ENCODE results near the gene UST.

DNA sequence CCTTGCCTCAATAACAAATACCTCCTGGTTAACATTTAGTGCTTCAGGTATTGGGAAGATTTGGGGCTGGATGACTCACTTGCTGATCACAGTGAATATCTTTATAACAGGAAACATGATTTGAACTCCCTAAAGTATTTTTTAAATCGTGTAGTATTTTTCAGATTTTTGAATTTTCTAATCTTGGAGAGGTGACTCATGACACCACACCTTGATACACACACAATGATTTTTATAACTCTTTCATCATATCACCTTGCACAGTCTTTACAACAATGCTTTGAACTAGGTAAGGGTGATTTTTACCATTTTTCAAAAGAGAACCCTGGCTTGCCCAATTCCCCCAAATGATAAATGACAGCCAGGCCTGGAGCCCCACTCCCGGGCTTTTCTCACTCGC, 273.5 kb downstream of the UST start:
- TF ChIP-seq POLR2A (IDR thresholded peaks at IDR 0.05): no peak
- TF ChIP-seq, protein P1, sequence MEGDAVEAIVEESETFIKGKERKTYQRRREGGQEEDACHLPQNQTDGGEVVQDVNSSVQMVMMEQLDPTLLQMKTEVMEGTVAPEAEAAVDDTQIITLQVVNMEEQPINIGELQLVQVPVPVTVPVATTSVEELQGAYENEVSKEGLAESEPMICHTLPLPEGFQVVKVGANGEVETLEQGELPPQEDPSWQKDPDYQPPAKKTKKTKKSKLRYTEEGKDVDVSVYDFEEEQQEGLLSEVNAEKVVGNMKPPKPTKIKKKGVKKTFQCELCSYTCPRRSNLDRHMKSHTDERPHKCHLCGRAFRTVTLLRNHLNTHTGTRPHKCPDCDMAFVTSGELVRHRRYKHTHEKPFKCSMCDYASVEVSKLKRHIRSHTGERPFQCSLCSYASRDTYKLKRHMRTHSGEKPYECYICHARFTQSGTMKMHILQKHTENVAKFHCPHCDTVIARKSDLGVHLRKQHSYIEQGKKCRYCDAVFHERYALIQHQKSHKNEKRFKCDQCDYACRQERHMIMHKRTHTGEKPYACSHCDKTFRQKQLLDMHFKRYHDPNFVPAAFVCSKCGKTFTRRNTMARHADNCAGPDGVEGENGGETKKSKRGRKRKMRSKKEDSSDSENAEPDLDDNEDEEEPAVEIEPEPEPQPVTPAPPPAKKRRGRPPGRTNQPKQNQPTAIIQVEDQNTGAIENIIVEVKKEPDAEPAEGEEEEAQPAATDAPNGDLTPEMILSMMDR (IDR thresholded peaks at IDR 0.05): no peak
